ENCODE measurements around the gene NBEAL2. TPM values are rescaled to one million over a fixed set of nuclear protein-coding genes. Genes with fewer than 3 reads are reported as not detected.

Gene NBEAL2
- total and polyA plus RNA-seq, 11 donors: 8.1 to 45.7 (median 13.1) TPM

DNA sequence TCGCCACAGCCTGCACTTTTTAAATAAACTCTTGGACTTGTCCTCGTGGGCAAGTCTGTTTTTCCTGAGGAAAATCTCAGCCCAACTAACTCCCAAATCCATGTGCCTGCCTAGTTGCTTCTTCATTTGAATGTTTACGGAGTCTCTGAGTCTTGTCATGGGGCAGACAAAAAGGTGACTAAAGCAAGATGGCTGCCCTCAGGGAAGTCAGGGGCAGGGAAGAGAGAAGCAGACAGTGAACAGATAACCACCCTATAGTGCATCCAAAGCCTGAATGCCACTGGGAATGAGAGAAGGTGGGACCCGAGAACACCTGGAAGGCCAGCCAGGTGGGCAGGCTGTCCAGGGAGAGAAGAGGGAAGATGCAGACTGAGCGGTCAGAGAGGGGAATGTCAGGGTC lies 24.3 kb upstream of the NBEAL2 start:
- DNase-seq: peak in 1 of 5 donors; percentile 13
- Histone ChIP-seq H3K36me3 (peaks cover 0 to 4% (median 0%) of the 10 kb centered on the region in 9 donors), H3K27ac (peak overlapping the region in 6 of 12 donors; percentile 9 to 65 (median 25)), H3K27me3 (no peaks in the 10 kb centered on the region), H3K4me1 (peaks cover 21 to 95% (median 79%) of the 10 kb centered on the region in 12 donors), H3K9me3 (no peaks in the 10 kb centered on the region), H3K4me3 (no peak overlapping the region)
- intact Hi-C loops (cut with DNase I): no loop called here
- 85 to 88% (median 87%) methylated on average over 5 of the region's 5 CpGs for WGBS, 4 donors
- no peak for ATAC-seq
- TF ChIP-seq CTCF (IDR thresholded peaks at IDR 0.05): no peak
- TF ChIP-seq POLR2A (IDR thresholded peaks at IDR 0.05): no peak

DNA sequence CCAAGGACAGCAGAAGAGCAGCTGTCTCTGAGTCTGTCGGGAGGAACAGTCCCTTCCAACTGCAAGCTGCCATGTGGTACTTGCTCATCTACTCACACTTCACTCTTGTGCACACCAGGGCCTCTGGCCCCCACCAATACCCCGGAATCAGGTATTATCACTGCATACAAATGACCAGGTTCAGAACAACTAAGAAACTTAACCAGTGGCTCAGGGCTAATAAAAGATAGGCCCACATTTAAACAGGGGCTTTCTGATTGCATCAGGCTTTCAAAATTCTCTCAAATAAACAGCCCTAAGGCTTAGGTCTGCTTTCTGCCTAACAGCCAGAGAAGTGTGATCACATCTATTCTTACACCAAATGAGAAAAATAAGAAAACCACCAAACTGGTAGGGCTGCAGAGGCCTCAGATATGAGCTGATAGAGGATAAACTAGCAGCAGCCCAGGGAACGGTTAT lies 23.6 kb upstream of the NBEAL2 start:
- Histone ChIP-seq H3K27me3 (no peaks in the 10 kb centered on the region), H3K9me3 (no peaks in the 10 kb centered on the region), H3K36me3 (peaks cover 0 to 4% (median 0%) of the 10 kb centered on the region in 9 donors), H3K4me1 (peaks cover 22 to 95% (median 79%) of the 10 kb centered on the region in 12 donors), H3K4me3 (no peak overlapping the region), H3K27ac (peak overlapping the region in 6 of 12 donors; percentile 7 to 65 (median 14))
- TF ChIP-seq CTCF (IDR thresholded peaks at IDR 0.05) (no peak), POLR2A (IDR thresholded peaks at IDR 0.05) (no peak)
- DNase-seq (peak in 1 of 5 donors; percentile 7), ATAC-seq (no peak)
- 45 to 61% (median 53%) methylated on average over 2 to 3 of the region's 3 CpGs for WGBS, 4 donors
- intact Hi-C loops (cut with DNase I): no loop called here

DNA sequence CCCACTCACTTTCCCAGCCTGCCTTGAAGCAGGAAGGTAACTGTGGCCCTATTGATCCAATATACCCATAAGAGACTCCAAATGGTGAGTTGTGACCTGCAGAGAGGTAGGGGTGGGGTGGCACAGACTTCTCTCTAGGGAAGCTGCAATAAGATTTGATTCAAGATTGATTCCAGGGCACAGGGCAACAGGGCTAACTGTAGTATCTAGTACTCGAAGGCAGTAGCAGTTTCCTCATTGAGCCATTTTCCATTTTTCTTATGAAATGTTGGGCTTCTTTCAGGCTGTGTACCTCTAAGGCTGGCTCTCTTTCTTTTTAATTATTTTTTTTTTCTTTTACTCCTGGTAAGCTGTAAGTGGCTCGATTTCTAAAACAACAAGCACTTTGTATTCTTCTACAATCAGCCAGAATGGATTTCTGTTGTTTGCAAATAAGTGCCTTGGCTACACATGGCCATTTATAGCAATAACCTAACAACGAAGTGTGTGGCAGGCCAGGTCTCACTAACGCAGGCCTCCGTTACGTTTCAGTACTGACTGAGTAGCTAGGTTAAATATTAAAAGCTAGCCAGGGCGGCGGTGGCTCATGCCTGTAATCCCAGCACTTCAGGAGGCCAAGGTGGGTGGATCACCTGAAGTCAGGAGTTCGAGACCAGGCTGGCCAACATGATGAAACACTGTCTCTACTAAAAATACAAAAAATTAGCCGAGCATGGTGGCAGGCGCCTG lies 22.2 kb upstream of the NBEAL2 start:
- DNase-seq (peak in 1 of 5 donors; percentile 13), ATAC-seq (no peak)
- WGBS, 4 donors: 70 to 76% (median 73%) methylated on average over 11 of the region's 11 CpGs
- TF ChIP-seq POLR2A (IDR thresholded peaks at IDR 0.05): no peak
- no peak for TF ChIP-seq CTCF (IDR thresholded peaks at IDR 0.05)
- Histone ChIP-seq H3K27me3 (no peaks in the 10 kb centered on the region), H3K4me3 (no peak overlapping the region), H3K27ac (peak overlapping the region in 3 of 12 donors; percentile 28 to 46 (median 33)), H3K4me1 (peaks cover 19 to 96% (median 81%) of the 10 kb centered on the region in 12 donors), H3K9me3 (no peaks in the 10 kb centered on the region), H3K36me3 (peaks cover 0 to 4% (median 0%) of the 10 kb centered on the region in 9 donors)
- intact Hi-C loops (cut with DNase I): no loop called here

DNA sequence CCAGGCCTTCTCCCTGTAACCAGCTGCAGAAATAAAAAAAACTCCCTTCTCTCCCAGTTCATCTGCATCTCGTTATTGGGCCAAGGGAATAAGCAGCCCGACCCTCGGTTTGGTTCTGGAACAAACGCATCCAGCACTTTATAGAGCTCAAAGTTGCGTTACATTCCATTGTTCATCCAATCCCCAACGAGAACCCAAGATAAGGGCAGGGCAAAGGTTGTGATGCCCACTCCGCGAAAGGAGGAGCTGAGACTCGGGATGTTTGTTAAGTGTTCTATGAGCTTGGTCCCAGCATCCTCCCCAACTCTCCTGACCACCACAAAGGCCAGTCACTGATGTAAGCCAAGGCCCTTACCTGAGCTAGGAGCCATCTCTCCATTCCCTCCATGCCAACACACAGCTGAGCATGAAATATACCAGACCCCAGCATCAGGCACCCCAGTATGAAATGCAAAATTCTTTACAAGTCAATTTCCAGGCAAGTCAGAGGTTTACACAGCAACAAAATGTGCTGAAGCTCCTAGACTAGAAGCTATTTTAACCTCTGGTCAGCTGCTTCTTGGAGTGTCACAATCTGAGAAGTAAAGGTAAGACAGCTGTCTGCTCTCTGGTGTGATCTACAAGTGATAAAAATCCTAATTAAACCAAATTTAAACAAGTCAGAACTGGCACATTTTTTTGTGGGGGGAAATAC lies 20.9 kb upstream of the NBEAL2 start:
- Histone ChIP-seq H3K27ac (peak overlapping the region in 5 of 12 donors; percentile 45 to 78 (median 73)), H3K4me3 (no peak overlapping the region), H3K4me1 (peaks cover 15 to 89% (median 69%) of the 10 kb centered on the region in 12 donors), H3K27me3 (no peaks in the 10 kb centered on the region), H3K9me3 (no peaks in the 10 kb centered on the region), H3K36me3 (peaks cover 0 to 7% (median 0%) of the 10 kb centered on the region in 9 donors)
- TF ChIP-seq POLR2A (IDR thresholded peaks at IDR 0.05) (no peak), CTCF (IDR thresholded peaks at IDR 0.05) (no peak)
- DNase-seq (peak in 1 of 5 donors; percentile 0), ATAC-seq (no peak)
- WGBS, 4 donors: 70 to 79% (median 75%) methylated on average over 9 of the region's 9 CpGs
- intact Hi-C loops (cut with DNase I): no loop called here
